H1 (cell line): ENCODE measurements around the gene RNF225. TPM values are rescaled to one million over a fixed set of nuclear protein-coding genes. Genes with fewer than 3 reads are reported as not detected.
A peak's percentile ranks its signal among the peaks of the same experiment; 100 is the strongest.

ENCODE experiments used
- CTCF ChIA-PET: fragments of 300-600 bp; sonication (Branson Sonifier 250); formaldehyde crosslinking; loops from one replicate; lab custom pipeline; 2021; ENCODE audit not compliant: partially characterized antibody; lab: Charles Lee
- POLR2A ChIA-PET: fragments of 300-600 bp; sonication (Branson Sonifier 250); formaldehyde crosslinking; loops from one replicate; lab custom pipeline; 2021; ENCODE audit warnings: inconsistent platforms; ENCODE audit not compliant: partially characterized antibody; lab: Charles Lee
- DNase-seq, 2 experiments: peaks; one replicate each; pipeline versions ENCODE4 v3.0.0 to v3.0.0-alpha.2; 2010 to 2022; ENCODE audit warnings: low spot score in 2 of 2, low read depth in 1 of 2, mixed read lengths in 1 of 2
- FAIRE-seq: peaks from 2 replicates; lab custom pipeline; 2011; peaks lifted over from hg19 to GRCh38; lab: Jason Lieb, UNC
- H2AFZ ChIP-seq: 2 replicates; pipeline ENCODE4 v1.8.1; 2012; ENCODE audit warnings: low read length, inconsistent platforms
- H2AK5ac ChIP-seq: 2 replicates; pipeline ENCODE4 v1.6.1; 2013; ENCODE audit warnings: low read depth, low read length
- H2BK120ac ChIP-seq: replicated peaks from 2 replicates; pipeline ENCODE3; 2013; ENCODE audit warnings: low read depth, low read length, inconsistent platforms
- H2BK12ac ChIP-seq: 2 replicates; pipeline ENCODE4 v1.6.1; 2013; ENCODE audit warnings: low read depth, low read length
- H2BK15ac ChIP-seq: 2 replicates; pipeline ENCODE4 v1.6.1; 2013; ENCODE audit warnings: low read length
- H2BK20ac ChIP-seq: 2 replicates; pipeline ENCODE4 v1.6.1; 2013; ENCODE audit warnings: low read length
- H2BK5ac ChIP-seq: 2 replicates; pipeline ENCODE4 v1.6.1; 2013; ENCODE audit warnings: low read depth, low read length
- H3K14ac ChIP-seq: 2 replicates; pipeline ENCODE4 v1.6.1; 2013; ENCODE audit warnings: inconsistent platforms; ENCODE audit not compliant: insufficient read length
- H3K18ac ChIP-seq: 2 replicates; pipeline ENCODE4 v1.6.1; 2013; ENCODE audit warnings: low read length; ENCODE audit errors: extremely low read depth
- H3K23ac ChIP-seq: 2 replicates; pipeline ENCODE4 v1.6.1; 2013; ENCODE audit warnings: inconsistent platforms; ENCODE audit not compliant: insufficient read length
- H3K23me2 ChIP-seq: 2 replicates; pipeline ENCODE4 v1.6.1; 2013; ENCODE audit warnings: low read depth, low read length
- H3K27ac ChIP-seq: 2 replicates; pipeline ENCODE4 v1.6.1; 2011; ENCODE audit warnings: low read depth, low read length, inconsistent platforms
- H3K27me3 ChIP-seq, 4 experiments: replicated peaks in 1 of 4; 1 replicate in 1 of 4; 2 replicates in 3 of 4; pipeline versions ENCODE4 v1.6.1 to v1.8.1; 2011 to 2013; ENCODE audit warnings: low read length in 3 of 4, mild to moderate bottlenecking in 3 of 4, inconsistent platforms in 2 of 4, mixed read lengths in 2 of 4, moderate library complexity in 1 of 4; ENCODE audit not compliant: control insufficient read depth in 3 of 4, insufficient read depth in 3 of 4; ENCODE audit errors: extremely low read depth in 1 of 4
- H3K36me3 ChIP-seq, 4 experiments: 2 replicates each; pipeline versions ENCODE4 v1.6.1 to v1.8.1; 2011 to 2013; ENCODE audit warnings: mild to moderate bottlenecking in 4 of 4, low read length in 3 of 4, moderate library complexity in 2 of 4, control low read depth in 1 of 4, inconsistent platforms in 1 of 4; ENCODE audit not compliant: insufficient read depth in 4 of 4, control insufficient read depth in 2 of 4
- H3K4ac ChIP-seq: replicated peaks from 2 replicates; pipeline ENCODE3; 2013; ENCODE audit warnings: low read length, low read depth, mixed read lengths, inconsistent platforms; ENCODE audit not compliant: insufficient read length
- H3K4me1 ChIP-seq, 4 experiments: replicated peaks in 1 of 4; 1 replicate in 1 of 4; 2 replicates in 3 of 4; pipeline versions ENCODE4 v1.6.1 to v1.8.1; 2011 to 2013; ENCODE audit warnings: low read length in 3 of 4, inconsistent platforms in 2 of 4, mixed read lengths in 1 of 4; ENCODE audit not compliant: insufficient read depth in 4 of 4, control insufficient read depth in 3 of 4
- H3K4me2 ChIP-seq, 2 experiments: 2 replicates each; pipeline versions ENCODE4 v1.6.1 to v1.8.1; 2011 to 2013; ENCODE audit warnings: low read depth in 2 of 2, low read length in 2 of 2, control low read depth in 1 of 2, inconsistent platforms in 1 of 2, mild to moderate bottlenecking in 1 of 2; ENCODE audit not compliant: insufficient read depth in 1 of 2
- H3K4me3 ChIP-seq, 4 experiments: fragments of 200-600, 300-600 bp in 1 of 4; sonication (generic), shearing (Covaris generic), sonication (Bioruptor Twin) in 1 of 4; 2 replicates each; pipeline versions ENCODE4 v1.5.1 to v1.8.1; 2011 to 2016; ENCODE audit warnings: low read length in 4 of 4, low read depth in 3 of 4, control low read depth in 2 of 4, inconsistent platforms in 2 of 4, mild to moderate bottlenecking in 2 of 4, mixed read lengths in 1 of 4, moderate library complexity in 1 of 4; ENCODE audit not compliant: insufficient read depth in 2 of 4; ENCODE audit errors: extremely low read depth in 1 of 4
- H3K56ac ChIP-seq: replicated peaks from 2 replicates; pipeline ENCODE3; 2013; ENCODE audit warnings: low read depth, mild to moderate bottlenecking, mixed read lengths, low read length, inconsistent platforms; ENCODE audit not compliant: insufficient read length
- H3K79me1 ChIP-seq: 2 replicates; pipeline ENCODE4 v1.6.1; 2013; ENCODE audit warnings: low read depth, low read length, control low read depth
- H3K79me2 ChIP-seq, 2 experiments: 2 replicates each; pipeline versions ENCODE4 v1.6.1 to v1.8.1; 2012 to 2013; ENCODE audit warnings: low read length in 2 of 2, mild to moderate bottlenecking in 2 of 2, inconsistent platforms in 1 of 2; ENCODE audit not compliant: insufficient read depth in 2 of 2, control insufficient read depth in 1 of 2
- H3K9ac ChIP-seq, 4 experiments: replicated peaks in 1 of 4; 1 replicate in 1 of 4; 2 replicates in 3 of 4; pipeline versions ENCODE4 v1.6.1 to v1.8.1; 2011 to 2013; ENCODE audit warnings: low read depth in 3 of 4, low read length in 3 of 4, control low read depth in 2 of 4, mild to moderate bottlenecking in 2 of 4, moderate library complexity in 2 of 4, inconsistent platforms in 1 of 4; ENCODE audit errors: extremely low read depth in 1 of 4
- H3K9me3 ChIP-seq, 2 experiments: 2 replicates each; pipeline versions ENCODE4 v1.6.1 to v1.8.1; 2012 to 2013; ENCODE audit warnings: mild to moderate bottlenecking in 2 of 2, moderate library complexity in 2 of 2, control low read depth in 1 of 2, inconsistent platforms in 1 of 2, low read depth in 1 of 2, low read length in 1 of 2, mixed read lengths in 1 of 2; ENCODE audit not compliant: insufficient read depth in 2 of 2
- H4K20me1 ChIP-seq, 2 experiments: replicated peaks in 1 of 2; 2 replicates each; pipeline versions ENCODE3 to v1.8.1; 2011 to 2013; ENCODE audit warnings: inconsistent platforms in 2 of 2, low read length in 2 of 2, mild to moderate bottlenecking in 1 of 2; ENCODE audit not compliant: insufficient read depth in 2 of 2, control insufficient read depth in 1 of 2
- H4K5ac ChIP-seq: 2 replicates; pipeline ENCODE4 v1.6.1; 2013; ENCODE audit warnings: low read length, low read depth, mixed read lengths, inconsistent platforms; ENCODE audit not compliant: insufficient read length
- H4K8ac ChIP-seq: 2 replicates; pipeline ENCODE4 v1.8.0; 2013; ENCODE audit warnings: mild to moderate bottlenecking, moderate library complexity, low read length, inconsistent platforms; ENCODE audit not compliant: insufficient read depth; ENCODE audit errors: extremely low read depth
- H4K91ac ChIP-seq: replicated peaks from 2 replicates; pipeline ENCODE3; 2013; ENCODE audit warnings: low read length, mixed read lengths, inconsistent platforms; ENCODE audit not compliant: insufficient read length
- CHD2 ChIP-seq: IDR thresholded peaks from 2 replicates; pipeline ENCODE4 v1.6.1; 2012; ENCODE audit warnings: low read length, improper control_type of control experiment
- WGBS, 2 experiments: shearing (Covaris generic) in 1 of 2; methylation state at CpG; one replicate each; pipeline versions ENCODE4 v1.1.6 to v1.1.7; 2013 to 2015; ENCODE audit warnings: low lambda C conversion rate in 2 of 2, mixed read lengths in 2 of 2, inconsistent platforms in 1 of 2, low coverage in 1 of 2, missing lambda C conversion rate in 1 of 2; ENCODE audit not compliant: insufficient replicate concordance in 2 of 2, insufficient coverage in 1 of 2, insufficient read length in 1 of 2; ENCODE audit errors: extremely low coverage in 1 of 2, missing lambda C conversion rate in 1 of 2; 5-methylcytosine and 5-hydroxymethylcytosine counted together
- polyA plus RNA-seq, 7 experiments: library from polyadenylated mRNA; depleted of rRNA in 3 of 7; stranded (reverse) in 5 of 7; unstranded in 2 of 7; fragments of >200 nt in 5 of 7; fragments of 200-250 nt in 2 of 7; gene quantifications; 1 replicate in 5 of 7; 2 replicates in 1 of 7; 4 replicates in 1 of 7; pipeline versions ENCODE4 v1.2.1 to v1.2.3, GENCODE V29; 2011 to 2013; ENCODE audit warnings: missing spikeins in 2 of 7, mixed read lengths in 2 of 7
- total RNA-seq: library from RNA; stranded (reverse); fragmentation: NEBNext Ultra II Directional; extraction: Animal tissue kit (Norgen Biotek cat#: 25700); gene quantifications from 2 replicates; pipeline ENCODE4 v1.2.1, GENCODE V29; 2021

Gene RNF225
- total and polyA plus RNA-seq, 2 of the 8 experiments (the other 6 are each of a cell fraction or from before 2014, with no cell fraction given): 0.17 to 1.0 TPM

DNA sequence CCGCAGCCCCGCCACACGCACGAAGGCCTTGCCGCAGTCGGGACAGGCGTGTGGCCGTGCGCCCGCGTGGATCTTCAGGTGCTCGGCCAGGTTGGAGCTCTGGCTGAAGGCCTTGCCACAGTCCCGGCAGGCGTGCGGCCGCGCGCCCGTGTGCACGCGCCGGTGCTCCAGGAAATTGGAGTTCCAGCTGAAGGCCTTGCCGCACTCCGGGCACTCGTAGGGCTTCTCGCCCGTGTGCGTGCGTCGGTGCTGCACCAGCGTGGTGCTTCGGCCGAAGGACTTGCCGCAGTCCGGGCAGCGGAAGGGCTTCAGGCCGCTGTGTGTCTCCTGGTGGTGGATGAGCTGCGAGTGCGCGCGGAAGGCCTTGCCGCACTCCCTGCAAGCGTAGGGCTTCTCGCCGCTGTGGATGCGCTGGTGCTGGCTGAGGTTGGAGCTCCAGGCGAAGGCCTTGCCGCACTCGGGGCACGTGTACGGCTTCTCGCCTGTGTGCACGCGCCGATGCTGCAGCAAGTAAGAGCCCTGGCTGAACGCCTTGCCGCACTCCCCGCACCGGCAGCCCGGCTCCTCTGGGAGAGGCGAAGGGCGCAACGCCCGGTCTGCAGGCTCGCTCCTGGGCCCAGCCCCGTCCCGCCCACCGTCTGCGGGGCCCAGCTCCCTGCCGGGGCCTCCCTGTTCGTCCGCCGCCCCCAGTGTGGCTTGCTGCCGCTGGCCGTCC is 38.5 kb upstream of the RNF225 start:
- Histone ChIP-seq H3K23ac (no peak overlapping the region), H3K4ac (no peak overlapping the region), H3K4me1 (peaks cover 0 to 6% (median 4%) of the 10 kb centered on the region in 4 experiments; a peak in 4 of 7 replicates), H2AFZ (no peak overlapping the region), H2BK20ac (no peak overlapping the region), H2BK12ac (no peak overlapping the region), H2BK120ac (no peak overlapping the region), H2BK5ac (no peak overlapping the region), H3K4me3 (no peak overlapping the region), H3K27ac (no peak overlapping the region), H4K91ac (no peak overlapping the region), H4K5ac (no peak overlapping the region), H3K4me2 (no peak overlapping the region), H3K14ac (no peak overlapping the region), H3K18ac (no peak overlapping the region), H2BK15ac (no peak overlapping the region), H2AK5ac (no peak overlapping the region), H3K79me1 (no peaks in the 10 kb centered on the region), H3K36me3 (no peaks in the 10 kb centered on the region), H3K79me2 (no peaks in the 10 kb centered on the region), H4K8ac (peak overlapping the region; percentile 28; the same call in 1 of the 2 replicates), H4K20me1 (peaks cover 0 to 3% of the 10 kb centered on the region in 2 experiments), H3K27me3 (no peaks in the 10 kb centered on the region), H3K9me3 (no peaks in the 10 kb centered on the region), H3K9ac (no peak overlapping the region), H3K23me2 (peaks cover 2% of the 10 kb centered on the region), H3K56ac (no peak overlapping the region)
- DNase-seq (no peak), FAIRE-seq (no peak)
- TF ChIP-seq CHD2: no peak
- WGBS, 2 experiments: 95% methylated on average over 70 of the region's 75 CpGs; no CpG with 5 or more reads in 1 of the 2 experiments
- POLR2A ChIA-PET: interaction anchor here (1.1 to 2.8 kb wide), 10 partner anchors 8 to 162 kb away, joined by 3 to 14 read pairs (median 4); partner anchors contain the start of gene ZBTB45
- CTCF ChIA-PET: interaction anchor here (0.8 to 2.7 kb wide), 6 partner anchors 10 to 136 kb away, joined by 3 to 11 read pairs (median 4); no protein-coding TSS in a partner anchor
